T follicular helper cell (primary cell): ENCODE measurements around the gene ARMC9.
"Not testable (repeated sequence)": the region's sequence is repeated elsewhere in the genome, so short reads cannot be mapped to it uniquely, and the experiment has no call there.

ENCODE experiments used
- DNase-seq: peaks from one replicate; pipeline ENCODE4 v3.0.0-alpha.2; 2020; ENCODE audit warnings: low read depth
- total RNA-seq, 2 experiments: gene quantifications; one replicate each; lab custom pipeline; 2026; lab: John Stamatoyannopoulos, UW

The ARMC9 gene
- 2.5 to 3.4 reads per million in 2 experiments for total RNA-seq

GRCh38 chr2:231198291-231199173 lies at the start of gene ARMC9:
ARMC9 (plus strand) TSS chr2:231198631; CDS start chr2:231206239, 7,608 bp downstream.
- DNase-seq = peak; percentile 47

DNA sequence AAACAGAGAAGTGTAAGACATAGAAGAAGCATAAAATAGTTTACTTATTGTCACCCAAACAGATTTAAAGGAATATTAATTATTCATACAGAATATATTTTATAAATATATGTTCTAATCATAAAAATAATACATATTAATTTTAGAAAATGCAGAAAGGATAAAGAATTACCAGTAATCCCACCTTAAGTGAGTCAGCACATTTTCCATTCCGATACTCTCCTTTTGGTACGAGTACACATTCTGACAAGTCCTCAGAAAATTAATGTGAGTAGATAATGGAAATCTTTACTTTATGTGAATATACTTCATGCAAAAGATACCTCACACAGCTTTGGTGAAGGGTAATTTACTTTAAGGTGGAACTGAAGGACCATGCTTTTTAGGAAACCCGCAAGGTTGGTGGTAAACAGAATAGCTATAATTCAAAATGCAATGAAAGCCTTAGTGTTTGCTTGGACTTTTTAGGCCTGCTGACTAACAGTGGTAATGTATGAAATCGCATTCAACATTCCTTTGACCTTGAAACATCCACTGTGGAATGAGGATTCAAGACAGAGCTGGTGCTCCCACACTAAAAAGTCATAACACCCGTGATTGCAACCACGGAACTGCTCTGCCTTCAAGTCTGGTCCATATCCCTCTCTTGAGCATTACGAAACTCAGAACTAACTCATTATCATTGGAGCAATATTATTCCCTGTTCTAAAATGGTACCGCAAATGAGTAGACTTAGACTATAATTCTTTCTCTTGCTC lies 45.5 kb upstream of the ARMC9 start:
- DNase-seq = no peak

DNA sequence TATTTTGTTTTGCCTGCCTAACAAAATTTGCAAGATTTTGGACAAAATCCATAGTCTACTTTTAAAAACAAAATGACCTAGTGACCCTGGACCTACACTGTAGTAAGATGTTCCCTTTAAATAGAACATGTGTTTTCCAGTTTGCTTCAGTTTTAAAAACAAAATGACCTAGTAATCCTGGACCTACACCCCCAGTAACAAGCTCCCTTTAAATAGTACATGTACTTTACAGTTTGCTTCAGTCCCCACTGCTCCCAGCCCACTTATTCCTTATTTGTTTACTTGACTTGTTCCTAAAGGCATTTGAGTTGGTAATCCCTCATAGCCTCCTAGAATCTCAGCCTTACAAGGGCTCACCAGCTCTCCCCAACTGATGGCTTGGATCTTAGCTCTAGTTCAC lies 39.1 kb upstream of the ARMC9 start:
- DNase-seq = no peak

DNA sequence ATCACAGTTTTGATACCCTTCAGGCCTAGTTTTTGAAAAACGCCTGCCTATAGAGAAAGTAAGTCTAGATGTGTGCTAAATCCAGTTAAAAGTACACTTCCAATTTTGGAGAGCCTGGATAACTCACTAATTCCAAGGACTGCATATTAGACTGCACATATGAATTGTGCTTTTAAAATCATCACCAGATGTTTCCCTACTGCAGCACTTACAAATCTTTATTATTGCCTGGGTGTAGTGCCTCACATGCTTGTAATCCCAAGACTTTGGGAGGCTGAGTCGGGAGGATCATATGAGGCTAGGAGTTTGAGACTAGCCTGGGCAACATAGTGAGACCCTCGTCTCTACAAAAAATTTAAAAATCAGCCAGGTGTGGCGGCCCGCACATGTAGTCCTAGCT lies 37.7 kb upstream of the ARMC9 start:
- no peak for DNase-seq

DNA sequence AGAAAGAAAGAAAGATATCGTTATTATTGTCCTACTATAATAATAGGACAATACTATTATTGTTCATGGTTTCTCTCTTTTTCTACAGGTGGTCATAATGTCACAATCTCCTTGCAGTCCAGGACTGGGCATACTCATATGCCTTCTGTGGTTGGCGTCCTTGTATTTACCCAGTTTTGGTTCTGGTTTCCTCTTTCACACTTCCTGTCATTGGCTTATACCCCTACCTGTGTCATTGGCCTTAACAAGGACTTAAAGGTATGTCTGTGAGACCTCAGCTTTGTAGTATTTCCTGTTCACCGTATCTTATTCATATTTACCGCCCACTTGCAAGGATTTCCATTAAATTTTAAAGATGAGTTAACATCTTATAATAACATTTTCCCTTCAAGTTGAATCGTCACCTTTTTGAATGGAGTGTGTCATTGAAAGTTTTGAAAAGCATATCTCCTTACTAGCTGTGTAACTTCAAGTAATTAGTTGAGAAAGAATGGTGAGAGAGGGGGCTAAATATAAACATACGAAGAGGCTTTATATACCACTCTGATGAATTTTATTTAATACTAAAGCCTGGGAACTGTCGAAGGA lies 37.1 kb upstream of the ARMC9 start:
- DNase-seq = no peak

- DNase-seq = no peak
These were observed 36.5 kb upstream of the ARMC9 start for GRCh38 chr2:231161877-231162329.

DNA sequence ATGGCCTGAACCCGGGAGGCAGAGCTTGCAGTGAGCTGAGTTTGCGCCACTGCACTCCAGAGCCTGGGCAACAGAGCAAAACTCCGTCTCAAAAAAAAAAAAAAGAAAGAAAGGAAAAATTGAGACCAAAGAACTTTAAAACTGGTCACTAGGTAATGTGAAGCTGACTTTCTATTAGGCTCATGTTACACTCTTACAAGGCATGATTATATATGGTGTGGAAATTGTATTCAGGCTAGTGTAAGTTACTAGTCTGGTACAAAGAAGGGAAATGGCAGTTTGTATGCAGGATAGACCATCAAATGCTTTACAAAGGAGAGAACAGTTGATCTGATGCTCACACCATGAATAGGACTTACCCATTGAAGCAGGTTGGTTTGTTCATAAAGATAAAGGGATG lies 35.4 kb upstream of the ARMC9 start:
- DNase-seq = no peak

DNA sequence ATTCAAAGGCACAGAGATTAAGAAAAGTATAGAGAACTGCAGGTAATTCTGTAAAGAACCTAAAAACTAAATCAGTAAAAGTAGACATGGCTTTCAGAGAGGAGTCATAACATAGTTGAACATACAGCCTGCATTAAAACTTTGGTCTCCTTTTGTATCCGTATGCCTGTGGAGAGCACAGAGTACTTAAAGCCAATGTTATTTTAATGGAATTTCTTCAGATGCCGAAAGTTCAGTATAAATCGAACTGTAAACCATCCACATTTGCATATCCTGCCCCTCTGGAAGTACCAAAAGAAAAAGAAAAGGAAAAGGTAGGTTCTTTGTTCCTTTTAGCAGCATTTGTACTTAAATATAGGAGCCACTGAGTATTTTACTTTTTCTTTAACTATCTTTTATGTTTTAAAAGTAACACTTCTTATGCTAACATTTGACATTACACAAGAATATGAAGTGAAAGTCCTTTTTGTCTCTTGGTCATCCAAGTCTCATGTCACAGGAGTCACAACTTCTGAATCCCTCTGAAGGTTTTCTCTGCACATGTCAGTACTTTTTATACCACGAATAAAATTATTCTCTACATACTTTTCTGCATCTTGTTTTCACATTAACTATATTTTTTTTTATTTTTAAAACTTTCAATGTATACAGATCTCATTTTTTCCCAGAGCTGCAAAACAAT lies 34.9 kb upstream of the ARMC9 start:
- DNase-seq = no peak

- DNase-seq = no peak
These were observed 30.5 kb upstream of the ARMC9 start for GRCh38 chr2:231167745-231168459.

DNA sequence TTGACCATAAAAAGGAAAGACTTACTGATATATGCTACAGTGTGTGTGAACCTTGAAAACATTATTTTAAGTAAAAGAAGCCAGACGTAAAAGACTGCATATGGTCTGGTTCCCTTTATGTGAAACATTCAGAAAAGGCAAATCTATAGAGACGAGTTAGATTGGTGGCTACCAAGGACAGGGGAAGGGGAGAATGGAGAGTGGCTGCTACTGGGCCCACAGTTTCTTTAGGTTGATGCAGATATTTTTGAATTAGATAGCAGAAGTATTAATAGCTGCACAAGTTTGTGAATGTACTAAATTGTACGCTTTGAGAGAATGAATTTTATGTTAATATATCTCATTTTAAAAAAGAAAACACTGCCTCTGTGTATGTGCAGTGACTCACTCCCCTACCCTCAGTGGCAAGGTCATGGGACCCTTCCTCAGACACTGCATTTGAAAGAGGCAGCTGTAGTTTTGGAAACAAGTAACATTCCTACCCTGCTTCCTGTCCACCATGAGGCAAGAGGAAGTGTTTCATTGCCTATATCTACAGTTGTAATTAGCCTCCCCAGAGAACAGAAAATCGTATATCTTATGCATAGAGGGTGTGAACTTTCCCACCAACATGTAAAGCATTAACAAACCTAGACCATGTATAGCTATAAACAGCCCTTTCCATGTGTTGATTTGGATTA lies 29.8 kb upstream of the ARMC9 start:
- no peak for DNase-seq

DNA sequence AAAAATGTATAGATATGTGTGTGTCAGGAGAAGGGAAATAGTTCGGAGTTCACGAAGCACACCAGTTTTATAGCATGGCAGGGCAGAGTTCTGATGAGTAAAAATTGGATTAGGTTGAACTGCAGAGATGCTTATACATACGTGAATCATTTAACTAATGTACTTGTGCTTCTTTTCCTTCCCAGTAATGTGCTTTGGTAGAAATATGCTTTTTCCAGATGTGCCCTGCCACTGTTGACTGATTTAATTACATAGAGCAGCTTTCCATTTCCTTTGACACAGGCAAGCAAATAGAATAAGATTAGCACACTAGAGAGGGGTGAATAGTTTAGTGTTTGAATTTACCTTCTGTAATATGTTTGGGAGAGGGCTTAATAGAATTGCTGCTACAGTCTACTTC lies 28.9 kb upstream of the ARMC9 start:
- DNase-seq = no peak

DNA sequence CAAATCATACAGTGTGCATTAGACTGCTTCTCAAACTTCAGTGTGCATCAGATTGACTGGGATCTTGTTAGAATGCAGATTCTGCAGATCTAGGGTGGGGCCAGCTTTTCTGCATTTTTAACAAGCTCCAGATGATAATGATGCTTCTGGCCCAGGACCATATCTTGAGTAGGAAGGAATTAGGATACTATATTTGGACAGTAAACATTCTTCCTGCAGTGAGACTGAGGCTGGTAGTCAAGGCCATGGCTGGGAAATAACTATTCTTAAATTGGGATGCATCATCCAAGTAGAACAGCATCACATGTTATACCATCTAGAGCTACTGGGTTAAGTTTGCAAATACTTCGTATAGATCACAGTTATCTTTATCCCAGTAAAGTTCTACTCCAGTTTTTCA lies 28.4 kb upstream of the ARMC9 start:
- DNase-seq = no peak

DNA sequence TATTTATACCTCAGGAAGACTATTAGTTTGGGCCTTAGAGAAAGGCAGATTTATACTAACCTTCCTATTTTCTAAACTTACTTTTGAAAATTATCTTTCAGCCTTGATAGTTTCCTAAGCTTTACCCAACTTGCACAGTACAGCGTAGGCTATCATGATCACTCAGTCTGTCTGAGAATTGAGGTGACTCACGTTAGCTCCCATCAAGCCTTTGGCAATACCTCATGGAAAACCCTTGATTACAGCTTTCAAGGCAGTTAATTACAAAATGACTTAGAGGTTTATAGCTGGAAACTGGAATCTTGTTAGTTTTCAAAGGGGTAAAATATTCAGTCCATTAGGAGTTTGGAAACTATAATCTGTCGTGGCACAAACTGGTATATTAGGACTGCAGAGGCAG lies 26.4 kb upstream of the ARMC9 start:
- no peak for DNase-seq

GRCh38 chr2:231174211-231174651 lies 24.2 kb upstream of the ARMC9 start:
- no peak for DNase-seq

GRCh38 chr2:231176066-231176465 lies 22.4 kb upstream of the ARMC9 start:
- no peak for DNase-seq

DNA sequence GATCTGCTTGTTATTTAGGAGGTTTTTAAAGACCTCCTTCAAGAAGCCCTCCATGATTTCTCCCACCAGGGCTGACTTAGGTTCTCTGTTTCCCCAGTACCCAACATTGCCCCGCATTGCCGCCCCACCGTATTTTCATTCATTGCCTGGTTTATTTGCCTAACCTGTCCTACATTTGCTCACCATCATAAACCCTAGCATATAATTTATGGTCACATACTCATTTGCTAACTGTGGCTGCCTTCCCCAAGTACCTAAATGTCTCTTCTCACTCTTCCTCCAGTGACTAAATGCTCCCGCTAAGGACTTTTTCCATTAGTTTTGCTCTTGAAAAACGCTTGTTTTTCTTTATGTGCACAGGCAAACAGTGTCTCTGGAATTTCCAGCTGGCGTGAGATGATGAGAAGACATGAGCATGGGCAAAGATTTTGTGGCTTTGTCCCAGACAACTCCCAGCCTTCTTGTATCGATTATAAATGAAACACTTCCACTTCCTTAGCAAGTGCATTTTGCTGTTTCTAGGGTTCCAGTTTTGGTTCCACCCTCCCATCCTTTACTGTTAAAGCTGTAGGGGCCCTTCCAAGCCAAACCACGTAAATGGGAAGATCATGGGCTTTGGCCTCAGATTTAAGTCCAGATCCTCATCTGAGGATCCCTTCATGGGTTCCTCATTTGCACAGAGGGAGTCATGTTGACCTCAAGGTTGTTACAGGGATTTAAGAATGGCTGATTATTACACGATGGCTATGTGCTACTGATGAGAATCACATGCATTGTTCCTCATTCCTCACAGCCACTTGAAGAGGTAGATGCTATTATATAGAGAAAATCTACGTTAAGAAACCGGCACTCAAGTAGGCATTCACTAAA lies 21.0 kb upstream of the ARMC9 start:
- DNase-seq = no peak

GRCh38 chr2:231178805-231179204 lies 19.6 kb upstream of the ARMC9 start:
- DNase-seq = not testable (repeated sequence)

DNA sequence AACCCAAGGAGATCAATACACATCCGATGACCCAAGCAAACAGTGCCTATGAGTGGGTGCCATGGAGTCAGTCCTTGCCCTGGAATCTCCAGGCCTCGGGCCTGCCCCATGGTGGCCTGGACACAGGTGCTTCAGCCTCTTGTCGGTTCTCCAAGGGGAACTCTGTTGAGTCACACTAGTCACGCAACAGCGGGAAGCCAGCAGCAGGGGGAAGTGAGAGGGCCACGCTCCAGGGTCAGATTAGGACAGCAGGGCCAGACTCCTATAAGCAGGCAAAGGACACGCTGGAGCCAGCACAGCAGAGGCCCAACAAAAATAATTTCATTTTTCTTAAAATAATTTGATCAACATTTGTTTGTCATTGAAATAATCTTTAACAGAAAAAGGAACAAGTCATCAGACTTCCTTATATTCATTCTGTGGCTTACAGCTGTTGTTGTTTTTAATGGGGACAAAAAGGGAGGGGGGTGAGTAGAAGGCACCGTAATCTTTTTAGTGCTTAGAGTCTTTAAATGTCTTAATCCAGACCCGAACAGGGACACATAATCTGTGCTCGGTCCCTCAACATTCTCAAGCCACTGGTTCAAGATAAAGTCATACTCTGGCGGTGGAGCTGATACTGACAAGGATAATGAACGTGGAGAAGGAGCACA lies 16.4 kb upstream of the ARMC9 start:
- no peak for DNase-seq

- DNase-seq = no peak
These were observed 15.9 kb upstream of the ARMC9 start for GRCh38 chr2:231182513-231182899.
